WTC11 (cell line): ENCODE data around the gene CYYR1.

Experiments used
- CBFB ChIP-seq: sonication (generic); formaldehyde crosslinking; IDR thresholded peaks from 2 replicates; pipeline ENCODE4 v1.8.1; 2022; ENCODE audit warnings: mild to moderate bottlenecking, low read depth, missing genetic modification reagents
- CREB1 ChIP-seq: sonication (generic); formaldehyde crosslinking; IDR thresholded peaks from 2 replicates; pipeline ENCODE4 v1.8.0; 2023; ENCODE audit warnings: mild to moderate bottlenecking, missing genetic modification reagents
- CTCF ChIP-seq: fragments of 200-600 bp; IDR thresholded peaks from 2 replicates; pipeline ENCODE4 v1.8.0; 2022; ENCODE audit warnings: antibody characterized with exemption
- ESRRA ChIP-seq: sonication (generic); formaldehyde crosslinking; IDR thresholded peaks from 2 replicates; pipeline ENCODE4 v1.8.1; 2022; ENCODE audit warnings: mild to moderate bottlenecking, missing genetic modification reagents, borderline replicate concordance
- NR1H2 ChIP-seq: sonication (generic); formaldehyde crosslinking; IDR thresholded peaks from 2 replicates; pipeline ENCODE4 v1.9.0; 2021; ENCODE audit warnings: mild to moderate bottlenecking, moderate library complexity, missing genetic modification reagents
- PREB ChIP-seq: sonication (generic); formaldehyde crosslinking; IDR thresholded peaks from 2 replicates; pipeline ENCODE4 v1.8.1; 2022; ENCODE audit warnings: mild to moderate bottlenecking, missing genetic modification reagents, moderate library complexity, borderline replicate concordance
- TP53 ChIP-seq: sonication (generic); formaldehyde crosslinking; IDR thresholded peaks from 2 replicates; pipeline ENCODE4 v1.8.1; 2023; ENCODE audit warnings: mild to moderate bottlenecking, missing genetic modification reagents
- ZNF396 ChIP-seq: fragments of 250-450 bp; sonication (Bioruptor Pico); IDR thresholded peaks from 2 replicates; pipeline ENCODE4 v1.8.0; 2021; ENCODE audit warnings: mild to moderate bottlenecking, moderate library complexity, borderline replicate concordance
- ZSCAN18 ChIP-seq: fragments of 250-450 bp; sonication (Bioruptor Pico); IDR thresholded peaks from 2 replicates; pipeline ENCODE4 v2.1.2; 2022; ENCODE audit warnings: mild to moderate bottlenecking, moderate library complexity
- TF ChIP-seq, protein P1 (sequence below): sonication (generic); formaldehyde crosslinking; IDR thresholded peaks from 2 replicates; pipeline ENCODE4 v1.8.0; 2023; ENCODE audit warnings: missing genetic modification reagents
- TF ChIP-seq, protein P2 (sequence below): fragments of 250-450 bp; sonication (Bioruptor Pico); IDR thresholded peaks from 2 replicates; pipeline ENCODE4 v1.9.0; 2021; ENCODE audit warnings: mild to moderate bottlenecking

DNA sequence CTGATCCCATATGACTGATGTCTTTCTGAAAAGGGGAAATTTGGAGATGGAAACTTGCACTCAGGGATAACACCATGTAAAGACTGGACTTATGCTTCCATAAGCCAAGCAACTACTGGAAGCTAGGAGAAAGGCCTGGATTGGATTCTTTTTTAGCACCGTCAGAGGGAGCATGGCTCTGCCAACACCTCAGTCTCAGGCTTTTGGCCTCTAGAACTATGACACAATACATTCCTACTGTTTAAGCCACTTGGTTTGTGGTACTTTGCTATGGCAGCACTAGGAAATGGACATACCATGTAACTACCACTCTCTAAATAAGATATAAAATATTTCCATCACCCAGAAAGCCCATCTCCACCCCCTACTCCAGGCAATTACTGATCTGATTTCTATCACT lies 139.7 kb downstream of the CYYR1 start:
- TF ChIP-seq ESRRA (CRISPR knock-in tag) (no peak), CTCF (no peak), CBFB (CRISPR knock-in tag) (no peak), PREB (CRISPR knock-in tag) (no peak), TP53 (no peak), NR1H2 (CRISPR knock-in tag) (no peak), ZSCAN18 (CRISPR knock-in tag) (no peak), ZNF396 (CRISPR knock-in tag) (no peak), CREB1 (CRISPR knock-in tag) (no peak)
- TF ChIP-seq, protein P1, sequence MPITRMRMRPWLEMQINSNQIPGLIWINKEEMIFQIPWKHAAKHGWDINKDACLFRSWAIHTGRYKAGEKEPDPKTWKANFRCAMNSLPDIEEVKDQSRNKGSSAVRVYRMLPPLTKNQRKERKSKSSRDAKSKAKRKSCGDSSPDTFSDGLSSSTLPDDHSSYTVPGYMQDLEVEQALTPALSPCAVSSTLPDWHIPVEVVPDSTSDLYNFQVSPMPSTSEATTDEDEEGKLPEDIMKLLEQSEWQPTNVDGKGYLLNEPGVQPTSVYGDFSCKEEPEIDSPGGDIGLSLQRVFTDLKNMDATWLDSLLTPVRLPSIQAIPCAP (CRISPR knock-in tag): no peak
- TF ChIP-seq, protein P2, sequence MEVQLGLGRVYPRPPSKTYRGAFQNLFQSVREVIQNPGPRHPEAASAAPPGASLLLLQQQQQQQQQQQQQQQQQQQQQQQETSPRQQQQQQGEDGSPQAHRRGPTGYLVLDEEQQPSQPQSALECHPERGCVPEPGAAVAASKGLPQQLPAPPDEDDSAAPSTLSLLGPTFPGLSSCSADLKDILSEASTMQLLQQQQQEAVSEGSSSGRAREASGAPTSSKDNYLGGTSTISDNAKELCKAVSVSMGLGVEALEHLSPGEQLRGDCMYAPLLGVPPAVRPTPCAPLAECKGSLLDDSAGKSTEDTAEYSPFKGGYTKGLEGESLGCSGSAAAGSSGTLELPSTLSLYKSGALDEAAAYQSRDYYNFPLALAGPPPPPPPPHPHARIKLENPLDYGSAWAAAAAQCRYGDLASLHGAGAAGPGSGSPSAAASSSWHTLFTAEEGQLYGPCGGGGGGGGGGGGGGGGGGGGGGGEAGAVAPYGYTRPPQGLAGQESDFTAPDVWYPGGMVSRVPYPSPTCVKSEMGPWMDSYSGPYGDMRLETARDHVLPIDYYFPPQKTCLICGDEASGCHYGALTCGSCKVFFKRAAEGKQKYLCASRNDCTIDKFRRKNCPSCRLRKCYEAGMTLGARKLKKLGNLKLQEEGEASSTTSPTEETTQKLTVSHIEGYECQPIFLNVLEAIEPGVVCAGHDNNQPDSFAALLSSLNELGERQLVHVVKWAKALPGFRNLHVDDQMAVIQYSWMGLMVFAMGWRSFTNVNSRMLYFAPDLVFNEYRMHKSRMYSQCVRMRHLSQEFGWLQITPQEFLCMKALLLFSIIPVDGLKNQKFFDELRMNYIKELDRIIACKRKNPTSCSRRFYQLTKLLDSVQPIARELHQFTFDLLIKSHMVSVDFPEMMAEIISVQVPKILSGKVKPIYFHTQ (CRISPR knock-in tag): no peak
